NB4 (cell line): ENCODE measurements around the gene ASXL2.
"Not testable (repeated sequence)": the region's sequence is repeated elsewhere in the genome, so short reads cannot be mapped to it uniquely, and the experiment has no call there.

ENCODE experiments used
- POLR2A ChIP-seq: IDR thresholded peaks from 2 replicates; pipeline ENCODE4 v1.6.1; 2011; ENCODE audit warnings: mild to moderate bottlenecking; ENCODE audit not compliant: insufficient read length; ENCODE audit errors: extremely low read depth
- TF ChIP-seq, protein P1 (sequence below): IDR thresholded peaks from one replicate; pipeline ENCODE4 v1.5.1; 2012; ENCODE audit warnings: low read depth, low read length

- TF ChIP-seq, protein P1, sequence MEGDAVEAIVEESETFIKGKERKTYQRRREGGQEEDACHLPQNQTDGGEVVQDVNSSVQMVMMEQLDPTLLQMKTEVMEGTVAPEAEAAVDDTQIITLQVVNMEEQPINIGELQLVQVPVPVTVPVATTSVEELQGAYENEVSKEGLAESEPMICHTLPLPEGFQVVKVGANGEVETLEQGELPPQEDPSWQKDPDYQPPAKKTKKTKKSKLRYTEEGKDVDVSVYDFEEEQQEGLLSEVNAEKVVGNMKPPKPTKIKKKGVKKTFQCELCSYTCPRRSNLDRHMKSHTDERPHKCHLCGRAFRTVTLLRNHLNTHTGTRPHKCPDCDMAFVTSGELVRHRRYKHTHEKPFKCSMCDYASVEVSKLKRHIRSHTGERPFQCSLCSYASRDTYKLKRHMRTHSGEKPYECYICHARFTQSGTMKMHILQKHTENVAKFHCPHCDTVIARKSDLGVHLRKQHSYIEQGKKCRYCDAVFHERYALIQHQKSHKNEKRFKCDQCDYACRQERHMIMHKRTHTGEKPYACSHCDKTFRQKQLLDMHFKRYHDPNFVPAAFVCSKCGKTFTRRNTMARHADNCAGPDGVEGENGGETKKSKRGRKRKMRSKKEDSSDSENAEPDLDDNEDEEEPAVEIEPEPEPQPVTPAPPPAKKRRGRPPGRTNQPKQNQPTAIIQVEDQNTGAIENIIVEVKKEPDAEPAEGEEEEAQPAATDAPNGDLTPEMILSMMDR = not testable (repeated sequence)
- not testable (repeated sequence) for TF ChIP-seq POLR2A
Measured at GRCh38 chr2:25850400-25850799, 27.9 kb downstream of the ASXL2 start.
